Muscle of leg (tissue), 11 donors: Measurements from ENCODE around the gene NOXO1. TPM values are rescaled to one million over a fixed set of nuclear protein-coding genes. Genes with fewer than 3 reads are reported as not detected.

Experiments
- DNase-seq: peaks from one replicate; pipeline ENCODE4 v3.0.0; 2013
- H3K27ac ChIP-seq: one replicate; pipeline ENCODE4 v1.5.1; 2013; ENCODE audit warnings: mild to moderate bottlenecking, low read length, control low read depth
- H3K27me3 ChIP-seq: one replicate; pipeline ENCODE4 v1.6.1; 2013; ENCODE audit warnings: low read length; ENCODE audit not compliant: control insufficient read depth, insufficient read depth
- H3K36me3 ChIP-seq: one replicate; pipeline ENCODE4 v1.6.1; 2013; ENCODE audit warnings: low read length; ENCODE audit not compliant: control insufficient read depth, insufficient read depth
- H3K4me1 ChIP-seq: one replicate; pipeline ENCODE4 v1.6.1; 2013; ENCODE audit warnings: low read length; ENCODE audit not compliant: control insufficient read depth, insufficient read depth
- H3K4me3 ChIP-seq: one replicate; pipeline ENCODE4 v1.5.1; 2013; ENCODE audit warnings: low read length, control low read depth
- H3K9me3 ChIP-seq: replicated peaks from 2 replicates; pipeline ENCODE4 v1.6.1; 2013; ENCODE audit warnings: low read depth, low read length; ENCODE audit not compliant: control insufficient read depth
- WGBS: methylation state at CpG from one replicate; pipeline ENCODE4 v1.1.5; 2013; ENCODE audit warnings: missing lambda C conversion rate; ENCODE audit not compliant: insufficient coverage; 5-methylcytosine and 5-hydroxymethylcytosine counted together
- polyA plus RNA-seq, 8 donors: library from polyadenylated mRNA; unstranded; fragments of 120-200 nt; gene quantifications; one replicate each; pipeline versions ENCODE4 v1.2.1 to v1.2.3, GENCODE V29; 2013; ENCODE audit warnings: inconsistent platforms in 1 of 8, low replicate concordance in 1 of 8; ENCODE audit not compliant: insufficient read length in 8 of 8, insufficient read depth in 1 of 8
- total RNA-seq: library from RNA; stranded (reverse); fragments of 120-200 nt; gene quantifications from one replicate; pipeline ENCODE4 v1.2.4, GENCODE V29; 2013

The NOXO1 gene
- total and polyA plus RNA-seq, 9 donors: 0.29 to 1.7 (median 0.89) TPM

DNA sequence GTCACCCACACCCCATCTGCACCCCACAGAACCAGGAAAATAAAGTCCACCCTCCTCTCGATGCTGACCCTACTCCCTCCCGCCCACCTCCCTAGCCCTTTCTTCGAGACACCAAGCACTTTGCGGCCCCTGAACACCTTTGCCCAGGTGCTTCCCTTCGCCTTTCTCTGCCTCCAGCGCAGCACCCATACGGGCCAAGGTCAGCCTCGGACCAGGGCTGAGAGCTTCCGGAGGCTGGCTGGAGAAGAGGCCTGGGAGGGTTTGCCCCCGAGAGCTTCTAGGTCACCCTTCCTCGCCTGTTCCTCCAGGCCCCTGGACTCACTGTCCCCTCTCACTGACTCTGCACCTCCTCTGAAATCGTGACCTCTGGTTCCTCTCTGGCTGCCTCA, 42.8 kb upstream of the NOXO1 start:
- no peaks in the 10 kb centered on the region for H3K36me3 ChIP-seq
- H3K9me3 ChIP-seq: no peaks in the 10 kb centered on the region
- 79% methylated on average over 12 of the region's 12 CpGs for WGBS
- H3K4me1 ChIP-seq: peaks cover 64% of the 10 kb centered on the region
- peaks cover 30% of the 10 kb centered on the region for H3K27me3 ChIP-seq
- no peak overlapping the region for H3K4me3 ChIP-seq
- H3K27ac ChIP-seq: peak overlapping the region; percentile 83
- no peak for DNase-seq

DNA sequence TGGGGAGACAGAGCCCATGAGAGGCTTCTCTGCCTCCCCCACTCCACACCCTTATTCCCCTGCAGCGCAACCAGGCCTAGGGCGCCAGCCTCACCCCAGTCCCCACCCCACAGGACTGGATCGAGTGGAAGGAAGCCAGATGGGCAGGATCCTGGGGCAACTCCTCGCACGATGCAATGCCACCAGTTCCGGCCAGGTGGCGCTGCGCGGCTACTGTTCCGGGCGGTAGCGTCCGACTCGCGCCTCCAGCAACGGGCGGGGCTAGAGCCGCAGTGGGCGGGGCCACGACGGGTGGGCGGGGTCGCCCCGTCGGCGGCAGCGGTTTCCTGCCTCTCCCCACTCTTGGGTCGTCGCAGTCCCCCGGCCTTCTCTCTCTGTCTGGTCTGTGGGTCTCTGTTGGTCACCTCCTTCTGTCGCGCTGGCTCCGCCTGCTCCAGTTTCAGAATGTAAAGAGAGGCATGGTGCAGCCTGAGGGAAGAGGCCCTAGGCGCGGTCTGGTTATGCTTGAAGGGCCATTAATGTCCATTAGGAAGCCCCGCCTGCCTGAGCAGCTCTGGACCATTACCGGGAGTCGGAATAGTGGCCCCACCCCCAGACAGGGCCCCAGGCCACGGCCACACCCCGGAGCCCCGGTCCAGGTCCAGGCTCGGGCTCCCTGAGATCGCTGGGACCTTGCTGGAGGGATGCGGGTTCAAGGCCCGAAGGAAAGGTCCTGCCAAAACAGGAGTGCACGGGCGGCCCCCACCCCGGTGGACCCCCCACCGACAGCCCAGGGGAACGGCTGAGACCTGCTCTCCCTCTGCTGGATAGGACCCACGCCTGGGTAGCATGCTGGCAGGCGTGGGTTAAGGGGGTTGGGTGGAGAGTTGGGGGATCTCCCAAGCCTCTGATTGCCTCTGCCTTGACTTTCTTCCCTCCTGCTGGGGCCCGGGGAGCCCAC, 42.1 kb upstream of the NOXO1 start:
- WGBS: 6% methylated on average over 45 of the region's 53 CpGs
- peak overlapping the region; percentile 83 for H3K27ac ChIP-seq
- H3K36me3 ChIP-seq: no peaks in the 10 kb centered on the region
- peak overlapping the region; percentile 39 for H3K4me3 ChIP-seq
- H3K27me3 ChIP-seq: peaks cover 33% of the 10 kb centered on the region
- H3K9me3 ChIP-seq: no peaks in the 10 kb centered on the region
- DNase-seq: peak; percentile 93
- H3K4me1 ChIP-seq: peaks cover 59% of the 10 kb centered on the region

DNA sequence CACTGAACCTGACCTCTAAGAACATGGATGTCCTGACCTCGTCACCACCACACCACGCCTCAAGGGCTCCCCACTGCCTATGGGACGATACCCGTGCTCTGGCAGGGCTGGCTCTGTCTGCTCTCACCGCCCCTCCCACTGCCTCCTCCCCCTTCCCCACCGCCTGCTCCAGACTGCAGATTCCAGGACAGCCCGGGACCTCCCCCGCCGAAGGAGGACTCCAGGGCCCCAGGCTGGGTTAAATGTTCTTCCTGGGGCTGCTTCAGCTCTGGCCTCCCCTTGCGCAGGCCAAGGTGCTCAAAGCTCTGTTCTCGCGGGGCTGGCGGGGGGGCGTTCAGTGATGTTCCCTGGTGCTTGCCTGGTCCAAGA, 41.4 kb upstream of the NOXO1 start:
- no peaks in the 10 kb centered on the region for H3K9me3 ChIP-seq
- peaks cover 52% of the 10 kb centered on the region for H3K4me1 ChIP-seq
- H3K27me3 ChIP-seq: peaks cover 36% of the 10 kb centered on the region
- peak; percentile 50 for DNase-seq
- no peaks in the 10 kb centered on the region for H3K36me3 ChIP-seq
- H3K4me3 ChIP-seq: peak overlapping the region; percentile 39
- WGBS: 0% methylated on average over 10 of the region's 14 CpGs
- H3K27ac ChIP-seq: no peak overlapping the region

DNA sequence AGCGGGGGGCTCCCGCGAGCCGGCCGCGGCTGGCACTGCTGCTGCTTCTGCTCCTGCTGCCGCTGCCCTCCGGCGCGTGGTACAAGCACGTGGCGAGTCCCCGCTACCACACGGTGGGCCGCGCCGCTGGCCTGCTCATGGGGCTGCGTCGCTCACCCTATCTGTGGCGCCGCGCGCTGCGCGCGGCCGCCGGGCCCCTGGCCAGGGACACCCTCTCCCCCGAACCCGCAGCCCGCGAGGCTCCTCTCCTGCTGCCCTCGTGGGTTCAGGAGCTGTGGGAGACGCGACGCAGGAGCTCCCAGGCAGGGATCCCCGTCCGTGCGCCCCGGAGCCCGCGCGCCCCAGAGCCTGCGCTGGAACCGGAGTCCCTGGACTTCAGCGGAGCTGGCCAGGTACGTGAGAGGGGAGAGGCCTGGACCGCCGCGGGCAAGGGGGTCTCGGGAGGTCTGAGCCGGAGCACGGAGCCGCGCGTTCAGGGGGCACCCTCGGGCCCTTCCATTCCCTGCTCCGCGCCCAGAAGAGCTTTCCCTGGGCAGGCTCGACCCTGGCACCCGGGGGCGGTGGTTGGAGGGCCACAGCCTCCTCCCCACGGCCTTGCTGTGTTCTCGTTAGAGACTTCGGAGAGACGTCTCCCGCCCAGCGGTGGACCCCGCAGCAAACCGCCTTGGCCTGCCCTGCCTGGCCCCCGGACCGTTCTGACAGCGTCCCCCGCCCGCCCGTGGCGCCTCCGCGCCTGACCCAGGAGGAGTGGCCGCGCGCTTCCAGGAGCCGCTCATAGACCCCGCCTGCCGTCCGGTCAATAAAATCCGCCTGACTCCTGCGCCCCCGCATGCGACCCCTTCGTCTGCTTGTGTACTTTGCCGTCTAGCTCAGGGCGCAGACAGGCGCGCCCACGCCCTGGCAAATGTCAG, 38.9 kb upstream of the NOXO1 start:
- peaks cover 46% of the 10 kb centered on the region for H3K4me1 ChIP-seq
- H3K27ac ChIP-seq: no peak overlapping the region
- no peaks in the 10 kb centered on the region for H3K9me3 ChIP-seq
- DNase-seq: no peak
- peaks cover 29% of the 10 kb centered on the region for H3K27me3 ChIP-seq
- H3K36me3 ChIP-seq: no peaks in the 10 kb centered on the region
- H3K4me3 ChIP-seq: peak overlapping the region; percentile 21
- under 1% methylated on average over 92 of the region's 96 CpGs for WGBS

DNA sequence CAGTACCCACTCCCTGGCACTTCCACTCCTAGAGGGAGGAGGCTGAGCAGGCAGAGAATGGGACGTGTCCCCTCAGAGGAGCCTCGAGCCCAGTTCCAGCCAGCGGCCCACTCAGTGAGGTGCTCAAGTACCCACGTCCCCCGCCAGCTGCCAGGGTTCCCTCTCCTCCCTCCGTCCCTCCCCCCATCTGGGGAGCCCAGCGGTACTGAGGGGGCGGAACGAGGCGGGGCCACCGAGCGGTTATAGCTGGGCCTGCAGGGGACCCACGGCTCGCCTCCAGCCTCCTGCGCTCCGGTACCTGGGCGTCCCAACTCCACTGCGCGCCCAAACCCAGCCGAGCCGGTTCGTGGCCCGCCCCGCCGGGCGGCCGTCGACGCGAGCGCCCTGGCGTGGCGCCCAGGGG, 38.2 kb upstream of the NOXO1 start, which contains the start of gene NPW:
Gene NPW (plus strand): TSS at position 268 of the 403 bp plus-strand sequence.
- no peak for DNase-seq
- Histone ChIP-seq H3K27me3 (peaks cover 29% of the 10 kb centered on the region), H3K4me1 (peaks cover 46% of the 10 kb centered on the region), H3K36me3 (no peaks in the 10 kb centered on the region), H3K9me3 (no peaks in the 10 kb centered on the region), H3K27ac (no peak within 1 kb of the TSS), H3K4me3 (peak within 1 kb of the TSS; percentile 21)
- WGBS: 1% methylated on average over 32 of the region's 33 CpGs

DNA sequence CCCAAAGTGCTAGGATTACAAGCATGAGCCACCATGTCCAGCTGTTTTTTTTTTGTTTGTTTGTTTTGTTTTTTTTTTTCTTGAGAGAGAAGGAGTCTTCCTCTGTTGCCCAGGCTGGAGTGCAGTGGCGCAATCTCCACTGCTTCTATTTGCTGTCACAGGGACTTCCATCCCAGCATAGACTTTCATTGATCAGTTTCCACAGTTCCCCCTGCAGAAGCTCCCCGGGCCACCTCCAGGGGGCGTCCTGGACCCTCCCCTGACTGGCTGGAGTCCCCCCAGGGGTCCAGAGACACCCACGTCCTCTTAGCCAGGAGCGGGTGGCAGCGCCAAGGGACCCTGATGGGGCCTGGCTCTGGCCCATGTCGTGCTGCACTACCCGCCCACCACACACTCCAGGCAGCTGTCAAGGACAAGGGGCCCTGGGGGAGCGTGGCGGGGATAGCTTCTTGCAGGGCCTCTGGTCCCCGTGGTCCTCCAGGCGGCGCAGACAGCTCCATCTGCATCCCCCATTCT, 35.2 kb upstream of the NOXO1 start:
- Histone ChIP-seq H3K4me3 (no peak overlapping the region), H3K27ac (no peak overlapping the region), H3K4me1 (peaks cover 28% of the 10 kb centered on the region), H3K27me3 (peaks cover 25% of the 10 kb centered on the region), H3K36me3 (no peaks in the 10 kb centered on the region), H3K9me3 (no peaks in the 10 kb centered on the region)
- no peak for DNase-seq
- WGBS: 22% methylated on average over 12 of the region's 13 CpGs

DNA sequence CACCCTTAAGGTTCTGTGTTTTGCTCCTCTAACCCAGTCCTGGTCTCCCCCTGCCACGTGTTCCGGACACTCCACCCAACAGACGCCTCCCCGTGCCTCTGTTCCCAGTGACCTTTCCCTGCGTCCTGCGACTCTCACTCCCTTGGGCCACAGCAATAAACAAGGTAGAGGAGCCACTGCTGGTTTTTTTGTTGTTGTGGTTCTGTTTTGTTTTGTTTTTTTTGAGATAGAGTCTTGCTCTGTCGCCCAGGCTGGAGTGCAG, 34.6 kb upstream of the NOXO1 start:
- no peaks in the 10 kb centered on the region for H3K36me3 ChIP-seq
- WGBS: no CpG with 5 or more reads among the region's 7 CpGs
- H3K27ac ChIP-seq: peak overlapping the region; percentile 29
- no peaks in the 10 kb centered on the region for H3K9me3 ChIP-seq
- peaks cover 27% of the 10 kb centered on the region for H3K4me1 ChIP-seq
- DNase-seq: no peak
- H3K4me3 ChIP-seq: no peak overlapping the region
- H3K27me3 ChIP-seq: peaks cover 22% of the 10 kb centered on the region

DNA sequence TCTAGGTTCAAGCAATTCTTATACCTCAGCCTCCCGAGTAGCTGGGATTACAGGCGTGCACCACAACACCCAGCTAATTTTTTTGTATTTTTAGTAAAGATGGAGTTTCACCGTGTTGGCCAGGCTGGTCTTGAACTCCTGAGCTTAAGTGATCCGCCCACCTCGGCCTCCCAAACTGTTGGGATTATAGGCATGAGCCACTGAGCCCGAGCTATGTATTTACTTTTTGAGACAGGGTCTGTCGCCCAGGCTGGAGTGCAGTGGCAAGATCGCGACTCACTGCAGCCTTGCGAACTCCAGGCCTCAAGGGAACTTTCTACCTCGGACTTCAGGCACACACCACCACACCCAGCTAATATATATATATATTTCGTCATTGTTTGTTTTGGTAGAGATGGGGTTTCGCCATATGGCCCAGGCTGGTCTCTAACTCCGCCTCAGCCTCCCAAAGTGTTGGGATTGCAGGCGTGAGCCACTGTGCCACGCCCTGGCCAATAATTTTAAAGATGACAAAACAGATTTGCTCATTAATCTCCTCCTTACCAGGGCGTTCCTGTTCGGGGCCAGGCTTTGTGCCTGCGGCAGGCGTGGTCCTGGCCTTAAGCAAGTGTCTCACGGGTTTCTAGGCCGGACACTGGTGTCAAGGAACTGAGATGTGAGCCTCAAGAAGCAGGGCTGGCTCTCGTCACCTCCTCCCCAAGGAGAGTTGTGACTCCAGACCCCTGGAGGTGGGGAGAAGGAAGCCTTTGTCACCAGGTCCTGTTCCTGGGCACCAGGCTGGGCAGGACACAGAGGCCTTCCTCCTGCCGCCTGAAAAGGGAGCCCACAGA, 34.1 kb upstream of the NOXO1 start:
- Histone ChIP-seq H3K36me3 (no peaks in the 10 kb centered on the region), H3K27ac (peak overlapping the region; percentile 29), H3K4me1 (peaks cover 26% of the 10 kb centered on the region), H3K9me3 (no peaks in the 10 kb centered on the region), H3K4me3 (no peak overlapping the region), H3K27me3 (peaks cover 17% of the 10 kb centered on the region)
- no peak for DNase-seq
- 67% methylated on average over 14 of the region's 24 CpGs for WGBS

DNA sequence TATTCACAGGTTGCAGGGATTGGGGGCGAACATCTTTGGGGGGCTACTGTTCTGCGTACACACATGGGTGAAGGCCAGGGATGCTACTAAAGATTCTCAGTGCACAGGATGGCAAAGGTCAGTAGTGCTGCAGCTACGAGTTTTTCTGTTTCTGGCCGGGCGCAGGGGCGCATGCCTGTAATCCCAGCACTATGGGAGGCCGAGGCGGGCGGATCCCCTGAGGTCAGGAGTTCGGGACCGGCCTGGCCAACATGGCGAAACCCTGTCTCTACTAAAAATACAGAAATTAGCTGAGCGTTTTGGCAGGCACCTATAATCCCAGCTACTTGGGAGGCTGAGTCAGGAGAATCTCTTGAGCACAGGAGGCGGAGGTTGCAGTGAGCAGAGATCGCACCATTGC, 32.3 kb upstream of the NOXO1 start:
- Histone ChIP-seq H3K9me3 (no peaks in the 10 kb centered on the region), H3K4me1 (peaks cover 27% of the 10 kb centered on the region), H3K27ac (no peak overlapping the region), H3K36me3 (no peaks in the 10 kb centered on the region), H3K4me3 (no peak overlapping the region), H3K27me3 (peaks cover 2% of the 10 kb centered on the region)
- WGBS: 78% methylated on average over 13 of the region's 15 CpGs
- no peak for DNase-seq
